Upper lobe of left lung (tissue), 6 donors: ENCODE results near the gene NHS. TPM values are rescaled to one million over a fixed set of nuclear protein-coding genes. Genes with fewer than 3 reads are reported as not detected.

Experiments used
- ATAC-seq, 2 donors: fragments of 200-7000 bp; cut with Tn5 transposase; one replicate each; pipeline ENCODE4 v1.9.1; 2022; ENCODE audit warnings: mild to moderate bottlenecking in 2 of 2, moderate library complexity in 2 of 2; ENCODE audit not compliant: low FRiP score in 2 of 2
- DNase-seq, 2 donors: peaks; one replicate each; pipeline ENCODE4 v3.0.0-alpha.2; 2019 to 2020
- H3K27ac ChIP-seq, 4 donors: fragments of 200-600 bp; sonication (generic); one replicate each; pipeline ENCODE4 v1.5.1; 2016 to 2019
- H3K27me3 ChIP-seq, 4 donors: fragments of 200-600 bp; sonication (generic); one replicate each; pipeline ENCODE4 v1.5.1; 2017 to 2019
- H3K36me3 ChIP-seq, 4 donors: fragments of 200-600 bp; sonication (generic); one replicate each; pipeline ENCODE4 v1.5.1; 2016 to 2019
- H3K4me1 ChIP-seq, 4 donors: fragments of 200-600 bp; sonication (generic); one replicate each; pipeline ENCODE4 v1.5.1; 2018 to 2019
- H3K4me3 ChIP-seq, 4 donors: fragments of 200-600 bp; sonication (generic); one replicate each; pipeline ENCODE4 v1.5.1; 2017 to 2019; ENCODE audit warnings: mild to moderate bottlenecking in 2 of 4, moderate library complexity in 1 of 4
- H3K9me3 ChIP-seq, 4 donors: fragments of 200-600 bp; sonication (generic); one replicate each; pipeline ENCODE4 v1.5.1; 2018 to 2019
- EP300 ChIP-seq, 4 donors: sonication (generic); formaldehyde crosslinking; IDR thresholded peaks; one replicate each; pipeline ENCODE4 v1.5.1; 2017; ENCODE audit warnings: antibody characterized with exemption in 4 of 4, control low read depth in 2 of 4
- POLR2A ChIP-seq, 4 donors: fragments of 450-650 bp; IDR thresholded peaks; one replicate each; pipeline ENCODE4 v1.5.1; 2016 to 2017; ENCODE audit warnings: antibody characterized with exemption in 4 of 4, mild to moderate bottlenecking in 2 of 4
- POLR2AphosphoS5 ChIP-seq, 2 donors: sonication (generic); formaldehyde crosslinking; IDR thresholded peaks; one replicate each; pipeline ENCODE4 v1.5.1; 2017; ENCODE audit warnings: antibody characterized with exemption in 2 of 2
- WGBS, 2 donors: methylation state at CpG; one replicate each; pipeline ENCODE4 v1.1.5; 2017 to 2018; 5-methylcytosine and 5-hydroxymethylcytosine counted together
- total RNA-seq, 6 donors: library from RNA; depleted of rRNA in 4 of 6; stranded (reverse); fragments of >200 nt in 4 of 6; gene quantifications; one replicate each; pipeline versions ENCODE4 v1.1.0 to v1.2.1, GENCODE V29; 2016 to 2021
- TF ChIP-seq, protein P1 (sequence below), 6 experiments: fragments of 450-650 bp in 4 of 6; fragments of 200-600 bp in 2 of 6; sonication (generic) in 2 of 6; IDR thresholded peaks; one replicate each; pipeline ENCODE4 v1.5.1; 2016 to 2019; ENCODE audit warnings: antibody characterized with exemption in 6 of 6
- donor health status: DM: no; HTN: no; CAD: no; lungs with moderate emphysema.
- donor health status: DM: no; HTN: yes; CAD: no; lungs with severe emphysema.

NHS gene
- total RNA-seq, 6 donors from 2014 or later = 0.46 to 6.3 (median 2.4) TPM

DNA sequence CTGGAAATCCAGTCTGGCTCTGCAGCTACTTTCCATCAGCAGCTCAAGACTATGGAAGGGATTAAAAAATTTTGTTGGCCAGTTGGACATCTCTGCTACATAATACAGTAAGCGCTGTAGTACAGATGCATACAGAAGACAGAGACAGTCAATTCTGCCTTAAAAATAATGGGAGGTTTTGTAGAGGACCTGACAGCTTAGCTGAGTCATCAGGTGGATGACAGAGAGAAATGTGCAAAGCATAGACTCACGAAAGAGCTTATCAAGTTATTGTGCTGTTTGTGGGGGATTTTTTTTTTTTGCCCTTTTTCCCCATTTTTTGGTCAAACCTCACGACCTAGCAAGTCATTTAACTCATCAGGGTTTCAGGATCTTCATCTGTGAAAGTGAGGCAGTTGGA, 213.3 kb downstream of the NHS start:
- ATAC-seq (no peak), DNase-seq (no peak)
- H3K4me3 ChIP-seq = no peak overlapping the region
- H3K4me1 ChIP-seq = peaks cover 0 to 8% (median 2%) of the 10 kb centered on the region in 4 donors
- H3K36me3 ChIP-seq = no peaks in the 10 kb centered on the region
- no peaks in the 10 kb centered on the region for H3K27me3 ChIP-seq
- no peak overlapping the region for H3K27ac ChIP-seq
- WGBS, 2 donors = 54 to 63% methylated on average over 3 of the region's 3 CpGs
- TF ChIP-seq POLR2AphosphoS5 (IDR thresholded peaks at IDR 0.05) (no peak), POLR2A (IDR thresholded peaks at IDR 0.05) (no peak), EP300 (IDR thresholded peaks at IDR 0.05) (no peak)
- TF ChIP-seq, protein P1, sequence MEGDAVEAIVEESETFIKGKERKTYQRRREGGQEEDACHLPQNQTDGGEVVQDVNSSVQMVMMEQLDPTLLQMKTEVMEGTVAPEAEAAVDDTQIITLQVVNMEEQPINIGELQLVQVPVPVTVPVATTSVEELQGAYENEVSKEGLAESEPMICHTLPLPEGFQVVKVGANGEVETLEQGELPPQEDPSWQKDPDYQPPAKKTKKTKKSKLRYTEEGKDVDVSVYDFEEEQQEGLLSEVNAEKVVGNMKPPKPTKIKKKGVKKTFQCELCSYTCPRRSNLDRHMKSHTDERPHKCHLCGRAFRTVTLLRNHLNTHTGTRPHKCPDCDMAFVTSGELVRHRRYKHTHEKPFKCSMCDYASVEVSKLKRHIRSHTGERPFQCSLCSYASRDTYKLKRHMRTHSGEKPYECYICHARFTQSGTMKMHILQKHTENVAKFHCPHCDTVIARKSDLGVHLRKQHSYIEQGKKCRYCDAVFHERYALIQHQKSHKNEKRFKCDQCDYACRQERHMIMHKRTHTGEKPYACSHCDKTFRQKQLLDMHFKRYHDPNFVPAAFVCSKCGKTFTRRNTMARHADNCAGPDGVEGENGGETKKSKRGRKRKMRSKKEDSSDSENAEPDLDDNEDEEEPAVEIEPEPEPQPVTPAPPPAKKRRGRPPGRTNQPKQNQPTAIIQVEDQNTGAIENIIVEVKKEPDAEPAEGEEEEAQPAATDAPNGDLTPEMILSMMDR (IDR thresholded peaks at IDR 0.05) = no peak
- H3K9me3 ChIP-seq = no peaks in the 10 kb centered on the region

DNA sequence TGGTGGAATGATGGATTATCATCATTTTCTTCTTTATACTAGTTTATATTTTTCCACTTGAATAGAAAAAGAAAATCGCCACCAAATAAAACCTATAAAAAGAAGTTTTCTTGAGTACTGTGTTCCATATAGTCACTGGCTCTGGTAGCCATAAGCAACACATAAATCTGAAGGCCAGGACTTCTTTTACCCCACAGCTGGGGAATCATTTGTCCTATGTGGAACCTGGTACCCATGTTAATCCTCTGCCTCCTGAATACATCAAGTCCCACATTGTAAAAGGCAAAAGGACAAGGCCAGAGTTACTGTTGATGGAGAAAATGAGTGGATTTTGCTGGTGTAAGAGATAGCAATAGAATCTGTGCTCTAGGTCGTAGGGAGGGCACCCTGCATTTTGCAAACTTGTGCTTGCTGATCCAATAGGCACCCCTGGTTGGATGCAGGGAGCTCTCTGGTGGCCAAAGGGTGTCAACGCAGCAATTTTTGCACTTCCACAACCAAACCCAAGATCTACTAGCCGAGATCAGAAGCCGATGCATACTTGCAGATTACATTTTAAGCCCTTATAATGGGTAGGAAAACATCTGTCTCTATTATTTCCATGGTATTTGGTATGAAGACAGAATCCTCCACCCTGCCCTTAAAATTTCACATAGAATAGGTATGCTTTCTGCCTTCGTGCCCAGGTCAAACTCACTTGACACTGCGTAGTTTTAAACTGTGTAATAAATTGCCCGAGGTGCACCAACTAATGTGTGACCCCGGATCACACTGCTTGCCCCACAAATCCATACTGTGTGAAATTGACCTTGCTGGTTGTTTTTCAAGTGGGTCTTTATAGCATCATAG, 216.1 kb downstream of the NHS start:
- peak in 1 of 2 donors; percentile 61 for DNase-seq
- Histone ChIP-seq H3K9me3 (no peaks in the 10 kb centered on the region), H3K27me3 (no peaks in the 10 kb centered on the region), H3K4me1 (peaks cover 0 to 8% (median 2%) of the 10 kb centered on the region in 4 donors), H3K27ac (no peak overlapping the region), H3K36me3 (no peaks in the 10 kb centered on the region), H3K4me3 (no peak overlapping the region)
- ATAC-seq = peak; percentile 58 to 90
- TF ChIP-seq, protein P1 (IDR thresholded peaks at IDR 0.05) = peak; percentile 46 to 60 (median 52)
- TF ChIP-seq EP300 (IDR thresholded peaks at IDR 0.05) = no peak
- 40 to 58% methylated on average over 7 to 9 of the region's 9 CpGs for WGBS, 2 donors

DNA sequence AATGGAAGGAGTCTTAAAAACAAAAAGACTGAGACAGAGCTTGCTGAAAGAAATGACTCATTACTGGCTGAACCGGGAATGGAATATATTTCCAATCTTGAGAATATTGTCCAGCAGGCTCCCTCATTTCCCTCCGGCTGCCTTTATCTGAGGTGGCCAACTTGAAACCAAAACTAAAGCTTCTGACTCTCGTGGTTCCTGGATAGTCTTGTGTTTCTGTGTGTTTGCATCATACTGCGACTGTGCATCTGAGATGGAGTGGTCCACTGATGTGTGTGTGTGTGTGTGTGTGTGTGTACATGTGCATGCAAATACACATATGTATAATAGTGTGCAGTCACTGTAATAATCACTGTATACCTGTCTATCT, 216.7 kb downstream of the NHS start:
- Histone ChIP-seq H3K9me3 (no peaks in the 10 kb centered on the region), H3K4me3 (no peak overlapping the region), H3K27ac (no peak overlapping the region), H3K27me3 (no peaks in the 10 kb centered on the region), H3K36me3 (no peaks in the 10 kb centered on the region), H3K4me1 (peaks cover 0 to 8% (median 3%) of the 10 kb centered on the region in 4 donors)
- DNase-seq (no peak), ATAC-seq (peak in 1 of 2 donors; percentile 67)
- TF ChIP-seq POLR2AphosphoS5 (IDR thresholded peaks at IDR 0.05) = no peak
- TF ChIP-seq, protein P1 (IDR thresholded peaks at IDR 0.05) = no peak
- no peak for TF ChIP-seq POLR2A (IDR thresholded peaks at IDR 0.05)
- TF ChIP-seq EP300 (IDR thresholded peaks at IDR 0.05) = no peak
- 23 to 52% methylated on average over 4 of the region's 4 CpGs for WGBS, 2 donors

DNA sequence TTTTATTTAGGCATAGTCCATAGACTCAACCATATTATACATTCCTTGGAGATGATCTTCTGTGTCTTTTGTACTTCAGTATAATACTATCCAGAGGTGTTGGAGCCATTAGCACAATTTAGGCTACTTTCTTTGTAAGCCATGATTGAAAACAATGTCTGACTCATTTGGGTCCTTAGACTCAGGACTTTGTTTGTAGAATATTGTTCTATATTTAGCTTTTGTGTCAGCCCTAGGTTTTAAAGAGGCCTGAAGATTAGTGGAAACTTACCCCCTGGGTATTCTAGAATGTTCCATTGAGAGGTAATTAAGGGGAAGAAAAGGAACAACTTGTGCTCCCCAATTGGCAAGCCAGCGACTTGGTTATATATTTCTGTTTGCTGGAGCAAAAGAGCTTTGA, 217.1 kb downstream of the NHS start:
- ATAC-seq = peak in 1 of 2 donors; percentile 14
- H3K4me1 ChIP-seq = peaks cover 0 to 8% (median 3%) of the 10 kb centered on the region in 4 donors
- 39 to 67% methylated on average over 1 of the region's 1 CpG for WGBS, 2 donors

More for the DNA sequence above, 217.1 kb downstream of the NHS start:
- TF ChIP-seq POLR2AphosphoS5 (IDR thresholded peaks at IDR 0.05) (no peak), EP300 (IDR thresholded peaks at IDR 0.05) (no peak), POLR2A (IDR thresholded peaks at IDR 0.05) (no peak)
- TF ChIP-seq, protein P1 (IDR thresholded peaks at IDR 0.05) = no peak
- DNase-seq = no peak
- H3K27ac ChIP-seq = no peak overlapping the region
- H3K27me3 ChIP-seq = no peaks in the 10 kb centered on the region
- H3K36me3 ChIP-seq = no peaks in the 10 kb centered on the region
- H3K4me3 ChIP-seq = no peak overlapping the region
- no peaks in the 10 kb centered on the region for H3K9me3 ChIP-seq
